HG03521 (cell line): ENCODE results near the gene DIAPH3.
A peak's percentile ranks its signal among the peaks of the same experiment; 100 is the strongest.

ENCODE experiments used
- ATAC-seq: cut with Tn5 transposase; IDR thresholded peaks from one replicate; pipeline ENCODE4 v1.9.1; 2021; ENCODE audit warnings: mild to moderate bottlenecking, moderate library complexity; ENCODE audit not compliant: unreplicated experiment

The DIAPH3 gene

GRCh38 chr13:59793107-59793506 lies 370.6 kb downstream of the DIAPH3 start:
- no peak for ATAC-seq

- ATAC-seq, result no peak
Observed at GRCh38 chr13:59790626-59791025, 373.1 kb downstream of the DIAPH3 start.

GRCh38 chr13:59789558-59789957 lies 374.2 kb downstream of the DIAPH3 start:
- ATAC-seq, result no peak

DNA sequence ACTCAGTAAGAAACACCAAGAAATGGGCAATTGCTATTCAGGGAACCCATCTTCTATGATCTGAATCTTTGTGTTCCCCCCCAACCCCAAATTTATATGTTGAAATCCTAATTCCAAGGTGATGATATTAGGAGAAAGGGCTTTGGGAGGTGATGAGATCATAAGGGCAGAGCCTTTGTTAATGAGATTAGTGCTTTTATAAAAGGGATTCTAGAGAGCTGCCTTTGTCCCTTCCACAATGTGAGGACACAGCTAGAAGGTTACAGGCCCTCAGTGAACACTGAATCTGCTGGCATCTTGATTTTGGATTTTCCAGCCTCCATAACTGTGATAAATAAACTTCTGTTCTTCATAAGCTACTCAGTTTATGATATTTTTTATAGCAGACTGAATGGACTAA lies 376.0 kb downstream of the DIAPH3 start:
- no peak for ATAC-seq

- no peak for ATAC-seq
Observed at GRCh38 chr13:59782696-59783095, 381.0 kb downstream of the DIAPH3 start.

- ATAC-seq, result no peak
Observed at GRCh38 chr13:59780058-59780457, 383.7 kb downstream of the DIAPH3 start.

DNA sequence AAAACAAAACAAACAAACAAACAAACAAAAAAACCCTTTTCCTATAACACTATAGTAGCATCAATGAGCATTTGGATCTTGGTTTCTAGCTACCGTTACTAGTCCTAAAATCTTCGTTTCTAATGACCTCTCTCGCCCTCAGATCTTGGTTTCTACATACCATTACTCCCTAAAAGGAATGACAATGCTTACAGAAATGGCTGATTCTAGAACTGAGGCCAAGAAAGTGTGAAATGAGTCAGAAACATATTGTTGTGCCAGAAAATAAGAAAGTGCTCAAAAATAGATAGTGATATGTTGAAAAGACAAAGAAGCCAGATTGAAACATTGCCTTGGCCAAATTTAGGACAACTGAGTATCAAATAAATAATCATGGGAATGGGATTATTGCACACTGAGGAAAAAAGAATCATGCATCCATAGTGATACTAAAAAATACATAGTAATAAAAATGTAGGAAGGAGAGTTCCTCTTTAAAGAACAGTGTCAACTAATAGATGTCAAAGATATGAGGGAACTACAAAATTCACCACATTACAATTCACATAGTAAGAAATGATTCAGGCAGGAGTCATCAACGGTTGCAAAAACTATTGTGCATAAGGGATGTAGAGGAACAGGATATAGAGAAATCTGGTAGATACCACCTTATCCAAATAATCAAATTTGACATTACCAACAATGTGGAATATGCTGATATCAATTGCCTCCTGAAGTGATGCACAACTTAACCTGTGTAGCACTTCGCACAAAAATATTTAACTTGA lies 386.6 kb downstream of the DIAPH3 start:
- no peak for ATAC-seq

- no peak for ATAC-seq
Observed at GRCh38 chr13:59774491-59774971, 389.2 kb downstream of the DIAPH3 start.

DNA sequence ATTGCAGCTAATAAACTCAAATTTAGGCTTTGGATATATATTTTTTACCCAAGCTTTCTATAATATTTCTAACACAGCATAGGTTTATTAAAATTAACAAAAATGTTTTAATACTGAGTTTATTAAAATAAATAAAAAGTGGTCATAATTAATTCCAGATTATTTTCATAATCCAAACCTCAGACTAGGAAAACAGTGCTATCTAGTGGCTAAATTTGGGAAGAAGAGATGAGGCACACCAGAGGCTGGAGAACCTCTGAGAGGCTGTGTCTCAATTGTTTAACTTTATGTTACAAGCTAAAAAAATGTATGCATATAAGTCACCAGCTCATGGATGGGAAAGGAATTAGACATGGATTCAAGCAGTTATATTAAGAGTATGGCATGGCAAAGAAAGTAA lies 392.5 kb downstream of the DIAPH3 start:
- no peak for ATAC-seq

GRCh38 chr13:59770451-59770850 lies 393.3 kb downstream of the DIAPH3 start:
- no peak for ATAC-seq

DNA sequence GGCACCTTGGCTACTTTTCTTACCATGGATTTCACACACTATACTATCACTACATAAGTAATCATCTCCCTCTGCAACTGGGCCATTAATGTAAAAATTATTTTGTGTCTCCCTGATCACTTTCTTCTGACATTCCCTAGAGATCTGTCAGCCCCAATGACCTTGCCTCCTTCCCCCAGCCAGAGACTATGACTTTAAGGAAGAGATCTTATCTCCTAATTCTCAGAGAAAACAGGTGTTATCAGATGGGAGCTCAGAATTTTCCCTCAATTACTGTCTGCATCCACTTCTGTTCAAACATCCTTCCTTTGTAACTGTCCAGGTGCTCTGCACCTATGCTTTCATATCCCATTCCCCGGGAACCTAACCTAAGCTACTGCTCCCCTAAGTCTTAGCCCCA lies 397.5 kb downstream of the DIAPH3 start:
- no peak for ATAC-seq

DNA sequence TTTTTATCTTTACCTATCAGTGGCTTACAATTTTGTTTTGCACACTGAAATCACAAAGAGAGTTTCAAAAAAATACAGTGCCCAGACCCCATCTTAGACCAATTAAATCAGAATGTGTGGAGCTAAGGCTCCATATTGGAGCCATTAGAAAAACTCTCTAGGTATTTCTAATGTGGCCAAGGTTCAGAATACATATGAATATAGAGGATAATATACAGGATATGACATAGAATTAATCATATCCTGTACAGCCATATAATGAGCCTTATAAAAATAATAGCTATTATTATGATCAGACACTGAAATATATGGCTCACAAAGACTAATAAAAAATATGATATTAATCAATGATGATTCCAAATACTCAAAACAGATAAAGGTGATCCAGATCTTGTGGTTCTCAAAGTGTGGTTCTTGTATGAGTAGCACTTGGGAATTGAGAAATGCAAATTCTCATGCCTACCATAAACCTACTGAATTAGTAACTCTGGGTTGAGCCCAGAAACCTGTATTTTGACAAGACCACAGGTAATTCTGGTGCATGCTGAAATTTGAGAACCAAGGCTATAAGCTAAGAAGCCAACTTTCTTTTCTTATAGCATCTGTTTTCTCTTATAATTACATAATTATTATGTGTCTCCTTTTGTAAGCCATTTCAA lies 408.0 kb downstream of the DIAPH3 start:
- no peak for ATAC-seq

- no peak for ATAC-seq
Observed at GRCh38 chr13:59754411-59754810, 409.3 kb downstream of the DIAPH3 start.

DNA sequence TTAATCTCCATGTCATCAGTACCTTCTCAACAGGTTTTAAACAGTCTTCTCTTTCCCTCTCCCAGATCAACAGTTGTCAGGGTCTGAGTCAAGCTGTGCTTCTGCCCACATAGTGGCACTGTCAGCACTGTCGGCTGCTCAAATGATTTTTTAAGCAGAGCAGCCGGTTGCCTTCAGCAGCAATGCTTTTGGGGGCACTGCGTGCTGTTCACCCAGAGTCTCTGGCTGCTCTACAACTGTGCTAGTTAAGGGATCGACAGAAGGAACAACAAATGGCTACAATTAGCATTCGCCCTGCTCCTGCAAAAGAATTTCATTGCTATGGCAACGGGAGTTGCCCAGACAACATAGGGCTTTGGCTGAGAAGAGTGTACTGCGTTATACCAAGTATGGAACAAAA lies 412.9 kb downstream of the DIAPH3 start:
- ATAC-seq, result no peak

DNA sequence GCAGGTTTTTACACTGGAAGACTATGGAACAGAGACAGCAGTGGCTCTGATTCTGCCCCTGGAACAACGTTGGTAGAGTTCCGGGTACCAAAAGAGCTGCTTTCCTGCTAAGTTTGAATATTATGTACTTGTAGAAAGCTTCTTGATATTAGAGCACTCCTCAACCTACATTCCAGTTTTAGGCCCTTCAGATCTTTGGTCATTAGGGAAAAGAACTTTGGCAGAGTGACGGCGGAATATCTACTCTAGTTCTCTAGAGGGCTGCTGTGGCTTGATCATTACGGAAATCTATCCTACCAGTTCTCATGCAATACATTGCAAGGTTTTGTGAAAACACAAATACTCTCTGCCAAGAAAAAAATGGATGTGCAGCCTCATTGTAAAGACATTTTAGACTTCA lies 415.7 kb downstream of the DIAPH3 start:
- ATAC-seq, result no peak

- no peak for ATAC-seq
Observed at GRCh38 chr13:59747529-59747928, 416.2 kb downstream of the DIAPH3 start.

DNA sequence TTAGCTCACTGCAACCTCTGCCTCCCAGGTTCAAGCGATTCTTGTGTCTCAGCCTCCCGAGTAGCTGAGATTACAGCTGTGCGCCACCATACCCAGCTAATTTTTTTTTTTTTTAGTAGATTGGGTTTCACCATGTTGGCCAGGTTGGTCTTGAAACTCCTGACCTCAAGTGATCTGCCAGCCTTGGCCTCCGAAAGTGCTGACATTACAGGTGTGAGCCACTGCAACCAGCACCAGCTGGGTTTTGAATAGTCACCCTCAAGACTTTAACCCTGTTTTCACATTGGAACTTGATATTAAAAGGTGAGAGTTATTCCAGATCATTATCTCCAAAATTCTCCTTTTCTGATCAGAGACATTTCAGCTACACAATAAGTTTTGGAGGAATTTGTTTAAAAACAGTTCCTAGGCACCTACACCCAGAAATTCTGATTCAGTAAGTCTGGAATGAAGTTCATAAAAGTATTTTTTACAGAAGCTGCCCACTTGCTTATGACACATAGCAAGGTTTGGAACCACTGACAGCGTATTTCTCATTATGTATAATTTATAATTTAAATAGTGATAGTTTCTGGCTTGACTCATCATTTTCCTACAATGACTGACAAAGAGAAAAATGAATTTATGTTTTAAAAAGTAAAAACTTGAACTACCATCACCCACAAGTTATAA lies 417.3 kb downstream of the DIAPH3 start:
- no peak for ATAC-seq

- no peak for ATAC-seq
Observed at GRCh38 chr13:59745392-59745788, 418.3 kb downstream of the DIAPH3 start.

GRCh38 chr13:59744747-59745391 lies 418.9 kb downstream of the DIAPH3 start:
- peak; percentile 50 for ATAC-seq

DNA sequence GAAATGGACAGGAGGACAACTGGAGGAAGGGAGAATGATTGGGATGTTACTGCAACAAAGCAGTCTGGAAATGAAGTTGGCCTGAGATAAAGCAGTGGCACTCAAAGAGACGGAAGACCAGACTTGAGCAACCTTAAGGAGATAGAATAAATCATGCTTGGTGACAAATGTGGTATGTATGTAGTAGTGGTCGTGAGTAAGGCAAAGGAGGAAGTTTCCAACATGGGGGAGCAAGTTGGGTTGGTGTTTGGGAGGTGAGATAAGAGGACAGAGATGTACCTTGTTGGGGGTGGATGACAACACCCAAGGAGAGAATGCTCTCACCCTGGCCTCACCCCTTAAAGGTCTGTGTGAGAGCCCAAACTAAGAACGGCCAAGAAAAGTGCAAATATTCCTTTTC lies 420.5 kb downstream of the DIAPH3 start:
- no peak for ATAC-seq

DNA sequence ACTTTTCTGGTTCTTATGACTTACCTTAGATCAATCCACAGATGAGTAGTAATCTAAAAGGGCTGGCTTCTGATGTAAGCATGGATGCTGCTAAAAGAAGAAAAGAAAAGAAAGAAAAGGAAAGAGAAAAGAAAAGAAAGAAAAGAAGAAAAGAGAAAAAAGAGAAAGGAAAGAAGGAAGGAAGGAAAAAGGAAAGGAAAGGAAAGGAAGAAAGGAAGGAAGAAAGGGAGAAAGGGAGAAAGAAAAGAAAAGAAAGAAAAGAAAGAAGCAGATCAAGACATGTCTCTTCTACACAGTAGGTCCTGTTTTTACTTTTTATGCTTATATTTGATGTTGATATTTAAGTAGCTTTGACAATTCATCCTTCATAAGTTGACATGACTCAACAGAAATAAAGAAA lies 421.3 kb downstream of the DIAPH3 start:
- no peak for ATAC-seq
